GM23338 (cell line): ENCODE results near the gene PPFIA1. TPM values are rescaled to one million over a fixed set of nuclear protein-coding genes. Genes with fewer than 3 reads are reported as not detected.
A peak's percentile ranks its signal among the peaks of the same experiment; 100 is the strongest.

Experiments used
- ATAC-seq: fragments of 200-7000 bp; cut with Tn5 transposase; 3 replicates; pipeline ENCODE4 v1.9.1; 2020
- DNase-seq: peaks from one replicate; pipeline ENCODE4 v3.0.0-alpha.2; 2015; ENCODE audit warnings: low spot score
- H2AFZ ChIP-seq: fragments of 200-600 bp; sonication (generic); 2 replicates; pipeline ENCODE4 v1.8.0; 2016; ENCODE audit warnings: antibody characterized with exemption, mild to moderate bottlenecking, moderate library complexity
- H3F3A ChIP-seq: fragments of 200-600 bp; sonication (generic); replicated peaks from 2 replicates; pipeline ENCODE4 v1.8.0; 2017; ENCODE audit warnings: antibody characterized with exemption, mixed run types, low read depth
- H3K27ac ChIP-seq: fragments of 200-600 bp; sonication (generic); 2 replicates; pipeline ENCODE4 v1.6.1; 2016; ENCODE audit warnings: low read depth
- H3K27me3 ChIP-seq: fragments of 200-600 bp; sonication (generic); 2 replicates; pipeline ENCODE4 v1.8.0; 2016; ENCODE audit warnings: mild to moderate bottlenecking, mixed run types, moderate library complexity; ENCODE audit not compliant: insufficient read depth
- H3K36me3 ChIP-seq: fragments of 200-600 bp; sonication (generic); 2 replicates; pipeline ENCODE4 v1.8.0; 2016; ENCODE audit warnings: mild to moderate bottlenecking; ENCODE audit not compliant: insufficient read depth
- H3K4me1 ChIP-seq: fragments of 200-600 bp; sonication (generic); 2 replicates; pipeline ENCODE4 v1.8.0; 2016; ENCODE audit warnings: mild to moderate bottlenecking, moderate library complexity; ENCODE audit not compliant: insufficient read depth
- H3K4me2 ChIP-seq: fragments of 200-600 bp; sonication (generic); 2 replicates; pipeline ENCODE4 v1.7.1; 2017; ENCODE audit warnings: mixed run types
- H3K4me3 ChIP-seq: fragments of 200-600 bp; sonication (generic); 2 replicates; pipeline ENCODE4 v1.6.1; 2016; ENCODE audit warnings: mixed run types
- H3K79me2 ChIP-seq: fragments of 200-600 bp; sonication (generic); replicated peaks from 2 replicates; pipeline ENCODE4 v1.8.0; 2017; ENCODE audit warnings: mild to moderate bottlenecking; ENCODE audit not compliant: insufficient read depth
- H3K9me2 ChIP-seq: fragments of 200-600 bp; sonication (generic); 2 replicates; pipeline ENCODE4 v1.8.0; 2017; ENCODE audit not compliant: insufficient read depth
- H4K20me1 ChIP-seq: fragments of 200-600 bp; sonication (generic); replicated peaks from 2 replicates; pipeline ENCODE4 v1.8.0; 2017; ENCODE audit warnings: mild to moderate bottlenecking; ENCODE audit not compliant: insufficient read depth
- H3K27ac Mint-ChIP-seq: 2 replicates; pipeline ENCODE4 v1.8.0; 2020; ENCODE audit warnings: inconsistent platforms, mild to moderate bottlenecking, moderate library complexity, mixed read lengths
- H3K27me3 Mint-ChIP-seq: 3 replicates; pipeline ENCODE4 v1.8.0; 2022; ENCODE audit warnings: low read depth, mild to moderate bottlenecking, moderate library complexity, mixed read lengths, inconsistent platforms; ENCODE audit not compliant: insufficient read depth, poor library complexity
- H3K36me3 Mint-ChIP-seq: 3 replicates; pipeline ENCODE4 v1.8.0; 2021; ENCODE audit warnings: low read depth, mild to moderate bottlenecking, inconsistent platforms, moderate library complexity, mixed read lengths
- H3K4me1 Mint-ChIP-seq: 3 replicates; pipeline ENCODE4 v1.8.0; 2020; ENCODE audit warnings: mild to moderate bottlenecking, inconsistent platforms, mixed read lengths
- H3K4me3 Mint-ChIP-seq: 3 replicates; pipeline ENCODE4 v1.8.0; 2021; ENCODE audit warnings: moderate library complexity, mild to moderate bottlenecking, inconsistent platforms, mixed read lengths
- H3K9me3 Mint-ChIP-seq: 3 replicates; pipeline ENCODE4 v1.8.0; 2020; ENCODE audit warnings: moderate library complexity, mild to moderate bottlenecking, inconsistent platforms, mixed read lengths
- EZH2 ChIP-seq: fragments of 200-600 bp; sonication (generic); IDR thresholded peaks from one replicate; pipeline ENCODE4 v1.8.0; 2017; ENCODE audit warnings: antibody characterized with exemption, mild to moderate bottlenecking, low read depth; ENCODE audit not compliant: unreplicated experiment
- STAT1 ChIP-seq: IDR thresholded peaks from one replicate; pipeline ENCODE4 v1.6.1; 2016; ENCODE audit warnings: antibody characterized with exemption; ENCODE audit not compliant: unreplicated experiment
- polyA plus RNA-seq: library from polyadenylated mRNA; unstranded; fragments of >200 nt; fragmentation: Nextera tagmentation; extraction: Ambion mirVana; gene quantifications from 2 replicates; pipeline ENCODE4 v1.2.1, GENCODE V29; 2016
- total RNA-seq: library from RNA; depleted of rRNA; stranded (reverse); fragments of >200 nt; shearing (Covaris generic); gene quantifications from 2 replicates; pipeline ENCODE4 v1.2.3, GENCODE V29; 2014
- TF ChIP-seq, protein P1 (sequence below): IDR thresholded peaks from one replicate; pipeline ENCODE4 v1.6.1; 2018; ENCODE audit warnings: antibody characterized with exemption; ENCODE audit not compliant: unreplicated experiment
- TF ChIP-seq, protein P2 (sequence below): IDR thresholded peaks from 2 replicates; pipeline ENCODE4 v1.6.1; 2016; ENCODE audit warnings: antibody characterized with exemption
- TF ChIP-seq, protein P3 (sequence below), 2 experiments: fragments of 200-600 bp in 1 of 2; sonication (generic) in 1 of 2; conservative IDR thresholded peaks; 2 replicates each; pipeline versions ENCODE4 v1.5.1 to v1.6.1; 2016 to 2017; ENCODE audit warnings: antibody characterized with exemption in 2 of 2, low read depth in 2 of 2, mild to moderate bottlenecking in 2 of 2, moderate library complexity in 1 of 2
- TF ChIP-seq, protein P4 (sequence below): fragments of 250-450 bp; sonication (Bioruptor Pico); IDR thresholded peaks from 2 replicates; pipeline ENCODE4 v1.5.0; 2020; ENCODE audit warnings: mild to moderate bottlenecking, moderate library complexity

Gene PPFIA1
- total and polyA plus RNA-seq, 2 experiments from 2014 or later, result 41.7 to 62.0 TPM

DNA sequence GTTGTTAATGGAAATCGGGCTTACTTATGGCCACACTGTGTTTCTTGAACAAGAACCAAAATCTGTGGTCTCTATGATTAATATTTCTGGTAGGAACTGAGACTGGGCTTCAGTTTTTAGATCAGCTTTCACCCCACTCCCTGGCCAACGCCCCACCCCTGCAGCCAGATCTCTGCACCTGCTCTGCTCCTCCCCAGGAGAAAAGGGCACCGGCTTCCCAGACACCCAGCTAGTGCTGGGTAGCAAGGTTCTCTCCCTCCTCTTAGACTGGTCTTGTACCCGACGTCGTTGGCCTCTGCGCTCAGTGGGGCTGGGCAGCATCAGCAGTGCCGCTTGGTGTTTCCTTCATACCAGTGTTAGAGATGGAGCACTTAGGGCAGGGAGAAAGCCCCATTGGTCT, 110.9 kb downstream of the PPFIA1 start (continued):
- TF ChIP-seq EZH2 (no peak), STAT1 (no peak)
- TF ChIP-seq, protein P1, sequence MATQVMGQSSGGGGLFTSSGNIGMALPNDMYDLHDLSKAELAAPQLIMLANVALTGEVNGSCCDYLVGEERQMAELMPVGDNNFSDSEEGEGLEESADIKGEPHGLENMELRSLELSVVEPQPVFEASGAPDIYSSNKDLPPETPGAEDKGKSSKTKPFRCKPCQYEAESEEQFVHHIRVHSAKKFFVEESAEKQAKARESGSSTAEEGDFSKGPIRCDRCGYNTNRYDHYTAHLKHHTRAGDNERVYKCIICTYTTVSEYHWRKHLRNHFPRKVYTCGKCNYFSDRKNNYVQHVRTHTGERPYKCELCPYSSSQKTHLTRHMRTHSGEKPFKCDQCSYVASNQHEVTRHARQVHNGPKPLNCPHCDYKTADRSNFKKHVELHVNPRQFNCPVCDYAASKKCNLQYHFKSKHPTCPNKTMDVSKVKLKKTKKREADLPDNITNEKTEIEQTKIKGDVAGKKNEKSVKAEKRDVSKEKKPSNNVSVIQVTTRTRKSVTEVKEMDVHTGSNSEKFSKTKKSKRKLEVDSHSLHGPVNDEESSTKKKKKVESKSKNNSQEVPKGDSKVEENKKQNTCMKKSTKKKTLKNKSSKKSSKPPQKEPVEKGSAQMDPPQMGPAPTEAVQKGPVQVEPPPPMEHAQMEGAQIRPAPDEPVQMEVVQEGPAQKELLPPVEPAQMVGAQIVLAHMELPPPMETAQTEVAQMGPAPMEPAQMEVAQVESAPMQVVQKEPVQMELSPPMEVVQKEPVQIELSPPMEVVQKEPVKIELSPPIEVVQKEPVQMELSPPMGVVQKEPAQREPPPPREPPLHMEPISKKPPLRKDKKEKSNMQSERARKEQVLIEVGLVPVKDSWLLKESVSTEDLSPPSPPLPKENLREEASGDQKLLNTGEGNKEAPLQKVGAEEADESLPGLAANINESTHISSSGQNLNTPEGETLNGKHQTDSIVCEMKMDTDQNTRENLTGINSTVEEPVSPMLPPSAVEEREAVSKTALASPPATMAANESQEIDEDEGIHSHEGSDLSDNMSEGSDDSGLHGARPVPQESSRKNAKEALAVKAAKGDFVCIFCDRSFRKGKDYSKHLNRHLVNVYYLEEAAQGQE, result no peak
- TF ChIP-seq, protein P2, sequence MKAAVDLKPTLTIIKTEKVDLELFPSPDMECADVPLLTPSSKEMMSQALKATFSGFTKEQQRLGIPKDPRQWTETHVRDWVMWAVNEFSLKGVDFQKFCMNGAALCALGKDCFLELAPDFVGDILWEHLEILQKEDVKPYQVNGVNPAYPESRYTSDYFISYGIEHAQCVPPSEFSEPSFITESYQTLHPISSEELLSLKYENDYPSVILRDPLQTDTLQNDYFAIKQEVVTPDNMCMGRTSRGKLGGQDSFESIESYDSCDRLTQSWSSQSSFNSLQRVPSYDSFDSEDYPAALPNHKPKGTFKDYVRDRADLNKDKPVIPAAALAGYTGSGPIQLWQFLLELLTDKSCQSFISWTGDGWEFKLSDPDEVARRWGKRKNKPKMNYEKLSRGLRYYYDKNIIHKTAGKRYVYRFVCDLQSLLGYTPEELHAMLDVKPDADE, result no peak

DNA sequence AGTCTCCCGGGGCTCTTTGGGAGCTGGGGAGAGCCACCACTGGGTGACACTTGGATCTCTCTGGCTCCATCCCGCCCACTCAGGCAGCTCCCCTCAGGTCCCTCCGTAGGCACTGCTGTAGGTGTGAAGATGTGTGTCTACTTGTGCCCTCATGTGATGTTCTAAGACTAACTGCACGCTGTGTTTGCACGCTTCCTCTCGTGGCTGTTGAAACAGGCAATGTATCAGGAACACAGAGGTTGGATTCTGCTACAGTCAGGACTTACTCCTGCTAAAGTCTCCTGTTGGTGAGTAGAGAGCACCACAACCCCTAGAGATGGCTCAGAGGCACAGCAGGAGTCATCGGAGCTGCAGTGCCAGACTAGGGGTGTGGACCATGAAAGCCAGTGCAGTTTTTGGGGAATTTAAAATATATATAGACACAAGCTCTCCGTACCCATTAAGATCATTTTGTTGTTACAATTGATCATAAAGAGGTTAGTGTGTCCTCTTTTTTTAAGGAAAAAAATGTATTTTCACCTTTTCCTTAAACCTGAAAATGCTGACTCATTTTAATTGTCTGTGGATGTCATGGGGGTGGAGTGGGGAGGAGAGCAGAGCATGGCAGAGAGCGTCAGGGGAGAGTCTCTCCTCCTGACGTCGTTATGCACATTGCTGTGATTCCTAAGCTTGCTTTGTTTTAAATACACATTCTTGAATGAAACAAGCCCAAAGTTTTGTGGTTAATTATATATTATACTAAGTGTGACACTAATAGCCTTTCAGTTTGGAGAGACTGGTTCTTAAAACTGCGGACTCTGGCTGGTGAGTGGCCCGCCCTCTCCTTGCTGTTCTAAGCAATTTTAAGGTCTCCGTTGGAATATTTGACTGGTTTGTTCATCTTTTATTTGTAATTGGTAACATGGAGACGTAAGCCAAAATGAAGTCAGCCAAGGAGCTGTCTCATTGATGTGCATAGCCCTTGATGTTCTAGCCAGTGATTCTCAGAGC, 111.7 kb downstream of the PPFIA1 start:
- H3K27me3 Mint-ChIP-seq, result peaks cover 3% of the 10 kb centered on the region
- H3K4me1 Mint-ChIP-seq, result peaks cover 32% of the 10 kb centered on the region
- no peaks in the 10 kb centered on the region for H3K9me3 Mint-ChIP-seq
- no peak overlapping the region for H3K4me3 Mint-ChIP-seq
- no peak for TF ChIP-seq STAT1
- no peak for TF ChIP-seq EZH2
- TF ChIP-seq, protein P3, sequence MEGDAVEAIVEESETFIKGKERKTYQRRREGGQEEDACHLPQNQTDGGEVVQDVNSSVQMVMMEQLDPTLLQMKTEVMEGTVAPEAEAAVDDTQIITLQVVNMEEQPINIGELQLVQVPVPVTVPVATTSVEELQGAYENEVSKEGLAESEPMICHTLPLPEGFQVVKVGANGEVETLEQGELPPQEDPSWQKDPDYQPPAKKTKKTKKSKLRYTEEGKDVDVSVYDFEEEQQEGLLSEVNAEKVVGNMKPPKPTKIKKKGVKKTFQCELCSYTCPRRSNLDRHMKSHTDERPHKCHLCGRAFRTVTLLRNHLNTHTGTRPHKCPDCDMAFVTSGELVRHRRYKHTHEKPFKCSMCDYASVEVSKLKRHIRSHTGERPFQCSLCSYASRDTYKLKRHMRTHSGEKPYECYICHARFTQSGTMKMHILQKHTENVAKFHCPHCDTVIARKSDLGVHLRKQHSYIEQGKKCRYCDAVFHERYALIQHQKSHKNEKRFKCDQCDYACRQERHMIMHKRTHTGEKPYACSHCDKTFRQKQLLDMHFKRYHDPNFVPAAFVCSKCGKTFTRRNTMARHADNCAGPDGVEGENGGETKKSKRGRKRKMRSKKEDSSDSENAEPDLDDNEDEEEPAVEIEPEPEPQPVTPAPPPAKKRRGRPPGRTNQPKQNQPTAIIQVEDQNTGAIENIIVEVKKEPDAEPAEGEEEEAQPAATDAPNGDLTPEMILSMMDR (conservative IDR thresholded peaks at IDR 0.05; ENCODE audit: low read depth in 2 of 2), result 0 out of 4 replicates have a peak, but pooled peaks of 1 of the 2 experiments have one; percentile 11
- TF ChIP-seq, protein P4, sequence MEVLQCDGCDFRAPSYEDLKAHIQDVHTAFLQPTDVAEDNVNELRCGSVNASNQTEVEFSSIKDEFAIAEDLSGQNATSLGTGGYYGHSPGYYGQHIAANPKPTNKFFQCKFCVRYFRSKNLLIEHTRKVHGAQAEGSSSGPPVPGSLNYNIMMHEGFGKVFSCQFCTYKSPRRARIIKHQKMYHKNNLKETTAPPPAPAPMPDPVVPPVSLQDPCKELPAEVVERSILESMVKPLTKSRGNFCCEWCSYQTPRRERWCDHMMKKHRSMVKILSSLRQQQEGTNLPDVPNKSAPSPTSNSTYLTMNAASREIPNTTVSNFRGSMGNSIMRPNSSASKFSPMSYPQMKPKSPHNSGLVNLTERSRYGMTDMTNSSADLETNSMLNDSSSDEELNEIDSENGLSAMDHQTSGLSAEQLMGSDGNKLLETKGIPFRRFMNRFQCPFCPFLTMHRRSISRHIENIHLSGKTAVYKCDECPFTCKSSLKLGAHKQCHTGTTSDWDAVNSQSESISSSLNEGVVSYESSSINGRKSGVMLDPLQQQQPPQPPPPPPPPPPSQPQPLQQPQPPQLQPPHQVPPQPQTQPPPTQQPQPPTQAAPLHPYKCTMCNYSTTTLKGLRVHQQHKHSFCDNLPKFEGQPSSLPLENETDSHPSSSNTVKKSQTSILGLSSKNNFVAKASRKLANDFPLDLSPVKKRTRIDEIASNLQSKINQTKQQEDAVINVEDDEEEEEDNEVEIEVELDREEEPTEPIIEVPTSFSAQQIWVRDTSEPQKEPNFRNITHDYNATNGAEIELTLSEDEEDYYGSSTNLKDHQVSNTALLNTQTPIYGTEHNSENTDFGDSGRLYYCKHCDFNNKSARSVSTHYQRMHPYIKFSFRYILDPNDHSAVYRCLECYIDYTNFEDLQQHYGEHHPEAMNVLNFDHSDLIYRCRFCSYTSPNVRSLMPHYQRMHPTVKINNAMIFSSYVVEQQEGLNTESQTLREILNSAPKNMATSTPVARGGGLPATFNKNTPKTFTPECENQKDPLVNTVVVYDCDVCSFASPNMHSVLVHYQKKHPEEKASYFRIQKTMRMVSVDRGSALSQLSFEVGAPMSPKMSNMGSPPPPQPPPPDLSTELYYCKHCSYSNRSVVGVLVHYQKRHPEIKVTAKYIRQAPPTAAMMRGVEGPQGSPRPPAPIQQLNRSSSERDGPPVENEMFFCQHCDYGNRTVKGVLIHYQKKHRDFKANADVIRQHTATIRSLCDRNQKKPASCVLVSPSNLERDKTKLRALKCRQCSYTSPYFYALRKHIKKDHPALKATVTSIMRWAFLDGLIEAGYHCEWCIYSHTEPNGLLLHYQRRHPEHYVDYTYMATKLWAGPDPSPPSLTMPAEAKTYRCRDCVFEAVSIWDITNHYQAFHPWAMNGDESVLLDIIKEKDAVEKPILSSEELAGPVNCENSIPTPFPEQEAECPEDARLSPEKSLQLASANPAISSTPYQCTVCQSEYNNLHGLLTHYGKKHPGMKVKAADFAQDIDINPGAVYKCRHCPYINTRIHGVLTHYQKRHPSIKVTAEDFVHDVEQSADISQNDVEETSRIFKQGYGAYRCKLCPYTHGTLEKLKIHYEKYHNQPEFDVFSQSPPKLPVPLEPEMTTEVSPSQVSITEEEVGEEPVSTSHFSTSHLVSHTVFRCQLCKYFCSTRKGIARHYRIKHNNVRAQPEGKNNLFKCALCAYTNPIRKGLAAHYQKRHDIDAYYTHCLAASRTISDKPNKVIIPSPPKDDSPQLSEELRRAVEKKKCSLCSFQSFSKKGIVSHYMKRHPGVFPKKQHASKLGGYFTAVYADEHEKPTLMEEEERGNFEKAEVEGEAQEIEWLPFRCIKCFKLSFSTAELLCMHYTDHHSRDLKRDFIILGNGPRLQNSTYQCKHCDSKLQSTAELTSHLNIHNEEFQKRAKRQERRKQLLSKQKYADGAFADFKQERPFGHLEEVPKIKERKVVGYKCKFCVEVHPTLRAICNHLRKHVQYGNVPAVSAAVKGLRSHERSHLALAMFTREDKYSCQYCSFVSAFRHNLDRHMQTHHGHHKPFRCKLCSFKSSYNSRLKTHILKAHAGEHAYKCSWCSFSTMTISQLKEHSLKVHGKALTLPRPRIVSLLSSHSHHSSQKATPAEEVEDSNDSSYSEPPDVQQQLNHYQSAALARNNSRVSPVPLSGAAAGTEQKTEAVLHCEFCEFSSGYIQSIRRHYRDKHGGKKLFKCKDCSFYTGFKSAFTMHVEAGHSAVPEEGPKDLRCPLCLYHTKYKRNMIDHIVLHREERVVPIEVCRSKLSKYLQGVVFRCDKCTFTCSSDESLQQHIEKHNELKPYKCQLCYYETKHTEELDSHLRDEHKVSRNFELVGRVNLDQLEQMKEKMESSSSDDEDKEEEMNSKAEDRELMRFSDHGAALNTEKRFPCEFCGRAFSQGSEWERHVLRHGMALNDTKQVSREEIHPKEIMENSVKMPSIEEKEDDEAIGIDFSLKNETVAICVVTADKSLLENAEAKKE (CRISPR knock-in tag), result peak; percentile 48; the same call in 1 of the 2 replicates
- Histone ChIP-seq H3K4me1 (peaks cover 32% of the 10 kb centered on the region), H3K4me2 (peak overlapping the region; percentile 44), H3K79me2 (peaks cover 28% of the 10 kb centered on the region; the same call in 1 of the 2 replicates), H3F3A (peaks cover 23% of the 10 kb centered on the region; the same call in 1 of the 2 replicates), H4K20me1 (peaks cover 35% of the 10 kb centered on the region), H3K4me3 (no peak overlapping the region), H3K9me2 (no peaks in the 10 kb centered on the region), H3K27ac (peak overlapping the region; percentile 92), H3K27me3 (no peaks in the 10 kb centered on the region), H3K36me3 (peaks cover 16% of the 10 kb centered on the region; the same call in 1 of the 2 replicates), H2AFZ (no peak overlapping the region)
- H3K27ac Mint-ChIP-seq, result peak overlapping the region; percentile 91
- peaks cover 65% of the 10 kb centered on the region for H3K36me3 Mint-ChIP-seq
- DNase-seq (peak; percentile 49), ATAC-seq (peak; percentile 73)
